HepG2 (cell line): Measurements from ENCODE around the gene CST11. TPM values are rescaled to one million over a fixed set of nuclear protein-coding genes. Genes with fewer than 3 reads are reported as not detected.

ENCODE experiments used
- ATF7-NPFF ChIP-seq: sonication (generic); formaldehyde crosslinking; IDR thresholded peaks from 2 replicates; pipeline ENCODE4 v1.8.1; 2023; ENCODE audit warnings: mild to moderate bottlenecking, low read depth, missing genetic modification reagents, moderate library complexity
- CEBPB ChIP-seq: IDR thresholded peaks from 2 replicates; pipeline ENCODE4 v1.6.1; 2011; ENCODE audit warnings: low read depth, low read length, improper control_type of control experiment, borderline replicate concordance
- EP300 ChIP-seq, 3 experiments: sonication (generic) in 1 of 3; formaldehyde crosslinking in 1 of 3; IDR thresholded peaks; 2 replicates each; pipeline versions ENCODE4 v1.5.1 to v1.6.1; 2011 to 2020; ENCODE audit warnings: low read depth in 2 of 3, low read length in 2 of 3, borderline replicate concordance in 1 of 3, improper control_type of control experiment in 1 of 3, mild to moderate bottlenecking in 1 of 3, missing genetic modification reagents in 1 of 3, moderate library complexity in 1 of 3
- FOXK1 ChIP-seq: sonication (generic); formaldehyde crosslinking; IDR thresholded peaks from 2 replicates; pipeline ENCODE4 v1.4.0; 2020; ENCODE audit warnings: low read depth, missing genetic modification reagents, borderline replicate concordance
- GATA4 ChIP-seq: sonication (generic); IDR thresholded peaks from 2 replicates; pipeline ENCODE4 v1.6.1; 2016; ENCODE audit warnings: antibody characterized with exemption, low read depth, borderline replicate concordance
- GFI1 ChIP-seq: sonication (generic); formaldehyde crosslinking; IDR thresholded peaks from 2 replicates; pipeline ENCODE4 v1.5.0; 2020; ENCODE audit warnings: missing genetic modification reagents, mild to moderate bottlenecking, borderline replicate concordance
- HMG20A ChIP-seq: IDR thresholded peaks from 2 replicates; pipeline ENCODE4 v1.6.1; 2016; ENCODE audit warnings: borderline replicate concordance
- HMG20B ChIP-seq: conservative IDR thresholded peaks from 2 replicates; pipeline ENCODE4 v1.6.1; 2016; ENCODE audit warnings: missing genetic modification reagents, missing compliant biosample characterization
- JDP2 ChIP-seq: sonication (generic); formaldehyde crosslinking; IDR thresholded peaks from 2 replicates; pipeline ENCODE4 v1.8.1; 2022; ENCODE audit warnings: missing genetic modification reagents, borderline replicate concordance
- KDM1A ChIP-seq: IDR thresholded peaks from 2 replicates; pipeline ENCODE4 v1.6.1; 2016; ENCODE audit warnings: missing compliant biosample characterization
- KMT2B ChIP-seq: IDR thresholded peaks from 2 replicates; pipeline ENCODE4 v1.6.1; 2016; ENCODE audit warnings: missing genetic modification reagents, missing compliant biosample characterization
- MAFG ChIP-seq: sonication (generic); formaldehyde crosslinking; IDR thresholded peaks from 2 replicates; pipeline ENCODE4 v1.5.1; 2020; ENCODE audit warnings: mild to moderate bottlenecking, missing genetic modification reagents
- NBN ChIP-seq: fragments of 450-650 bp; conservative IDR thresholded peaks from 2 replicates; pipeline ENCODE4 v1.6.1; 2017
- NR2F1 ChIP-seq, 2 experiments: fragments of 450-650 bp in 1 of 2; formaldehyde crosslinking in 1 of 2; IDR thresholded peaks; 2 replicates each; pipeline versions ENCODE4 v1.5.0 to v1.6.1; 2016 to 2020; ENCODE audit warnings: mild to moderate bottlenecking in 1 of 2, missing compliant biosample characterization in 1 of 2, missing genetic modification reagents in 1 of 2, moderate library complexity in 1 of 2
- RFXAP ChIP-seq: sonication (generic); formaldehyde crosslinking; IDR thresholded peaks from 2 replicates; pipeline ENCODE4 v1.4.0; 2020; ENCODE audit warnings: missing genetic modification reagents, borderline replicate concordance
- SKIL ChIP-seq: sonication (generic); formaldehyde crosslinking; IDR thresholded peaks from 2 replicates; pipeline ENCODE4 v1.8.0; 2022; ENCODE audit warnings: missing genetic modification reagents, mild to moderate bottlenecking, moderate library complexity, borderline replicate concordance
- SOX13 ChIP-seq, 3 experiments: fragments of 450-650 bp in 1 of 3; sonication (generic) in 1 of 3; formaldehyde crosslinking in 1 of 3; IDR thresholded peaks in 2 of 3; conservative IDR thresholded peaks in 1 of 3; 2 replicates each; pipeline versions ENCODE4 v1.5.0 to v1.6.1; 2016 to 2020; ENCODE audit warnings: antibody characterized with exemption in 1 of 3, mild to moderate bottlenecking in 1 of 3, missing compliant biosample characterization in 1 of 3, missing genetic modification reagents in 1 of 3, moderate library complexity in 1 of 3
- ZFP91 ChIP-seq: sonication (generic); formaldehyde crosslinking; IDR thresholded peaks from 2 replicates; pipeline ENCODE4 v1.9.0; 2022; ENCODE audit warnings: missing genetic modification reagents, mild to moderate bottlenecking, borderline replicate concordance
- ZNF12 ChIP-seq: sonication (generic); formaldehyde crosslinking; IDR thresholded peaks from 2 replicates; pipeline ENCODE4 v1.5.0; 2020; ENCODE audit warnings: missing genetic modification reagents
- ZNF263 ChIP-seq: sonication (generic); formaldehyde crosslinking; IDR thresholded peaks from 2 replicates; pipeline ENCODE4 v1.4.0; 2020; ENCODE audit warnings: missing genetic modification reagents
- ZNF281 ChIP-seq: sonication (generic); formaldehyde crosslinking; IDR thresholded peaks from 2 replicates; pipeline ENCODE4 v1.4.0; 2020; ENCODE audit warnings: missing genetic modification reagents, borderline replicate concordance
- ZNF44 ChIP-seq: sonication (generic); formaldehyde crosslinking; IDR thresholded peaks from 2 replicates; pipeline ENCODE4 v1.5.1; 2020; ENCODE audit warnings: mild to moderate bottlenecking, missing genetic modification reagents
- ZNF441 ChIP-seq: sonication (generic); formaldehyde crosslinking; IDR thresholded peaks from 2 replicates; pipeline ENCODE4 v1.7.0; 2021; ENCODE audit warnings: missing genetic modification reagents, borderline replicate concordance
- ZNF446 ChIP-seq: sonication (generic); formaldehyde crosslinking; IDR thresholded peaks from 2 replicates; pipeline ENCODE4 v1.5.0; 2020; ENCODE audit warnings: mild to moderate bottlenecking, missing genetic modification reagents
- polyA plus RNA-seq, 8 experiments: library from polyadenylated mRNA; depleted of rRNA in 3 of 8; stranded (reverse) in 7 of 8; unstranded in 1 of 8; fragments of >200 nt; fragmentation: Illumina TruSeq in 4 of 8; extraction: Trizol in 4 of 8; gene quantifications; 2 replicates each; pipeline versions ENCODE4 v1.2.1 to v1.2.3, GENCODE V29; 2011 to 2016; ENCODE audit warnings: low read depth in 4 of 8, missing spikeins in 1 of 8, mixed read lengths in 1 of 8; ENCODE audit not compliant: insufficient read depth in 1 of 8
- total RNA-seq, 5 experiments: library from RNA; depleted of rRNA; stranded (reverse); fragments of >200 nt; fragmentation: Illumina TruSeq; extraction: Trizol; gene quantifications; 2 replicates each; pipeline ENCODE4 v1.2.3, GENCODE V29; 2016; ENCODE audit warnings: low read depth in 1 of 5

CST11 gene
- total and polyA plus RNA-seq, 2 of the 13 experiments (the other 11 are each of a cell fraction or from before 2014, with no cell fraction given): not detected

- TF ChIP-seq GFI1 (CRISPR knock-in tag) (peak; percentile 66), RFXAP (no peak), ZNF12 (peak; percentile 78), GATA4 (no peak), SKIL (CRISPR knock-in tag) (peak; percentile 49; the same call in 1 of the 2 replicates), HMG20A (CRISPR knock-in tag) (peak; percentile 70; the same call in 1 of the 2 replicates), ZNF441 (CRISPR knock-in tag) (no peak), ZNF44 (CRISPR knock-in tag) (no peak), ATF7-NPFF (CRISPR knock-in tag) (no peak), HMG20B (peak; percentile 59; the same call in 1 of the 2 replicates), ZNF446 (CRISPR knock-in tag) (no peak), ZFP91 (no peak), CEBPB (peak; percentile 52; the same call in 1 of the 2 replicates), ZNF281 (0 out of 2 replicates have a peak, but pooled peaks have one; percentile 23), FOXK1 (CRISPR knock-in tag) (peak; percentile 91; the same call in 1 of the 2 replicates), MAFG (CRISPR knock-in tag) (no peak), KDM1A (CRISPR knock-in tag) (0 out of 2 replicates have a peak, but pooled peaks have one; percentile 28), NR2F1 (CRISPR knock-in tag; IDR thresholded peaks at IDR 0.05) (no peak), JDP2 (CRISPR knock-in tag) (no peak), KMT2B (CRISPR knock-in tag) (0 out of 2 replicates have a peak, but pooled peaks have one; percentile 59), NBN (no peak), EP300 (IDR thresholded peaks at IDR 0.05; ENCODE audit: low read depth in 2 of 2, low read length in 2 of 2) (peak in 1 of 2 experiments; percentile 31; a peak in 1 of 4 replicates), EP300 (CRISPR knock-in tag; IDR thresholded peaks at IDR 0.05; ENCODE audit: borderline replicate concordance) (no peak), SOX13 (IDR thresholded peaks at IDR 0.05) (no peak), SOX13 (CRISPR knock-in tag; conservative IDR thresholded peaks at IDR 0.05 in 1 of 2, IDR thresholded peaks at IDR 0.05 in 1 of 2) (peak in 1 of 2 experiments; percentile 55; a peak in 2 of 4 replicates), ZNF263 (CRISPR knock-in tag) (no peak)
Measured at GRCh38 chr20:23412026-23412425, 40.6 kb downstream of the CST11 start (continued).
